ENCODE data around the gene BBOX1.

Gene BBOX1

DNA sequence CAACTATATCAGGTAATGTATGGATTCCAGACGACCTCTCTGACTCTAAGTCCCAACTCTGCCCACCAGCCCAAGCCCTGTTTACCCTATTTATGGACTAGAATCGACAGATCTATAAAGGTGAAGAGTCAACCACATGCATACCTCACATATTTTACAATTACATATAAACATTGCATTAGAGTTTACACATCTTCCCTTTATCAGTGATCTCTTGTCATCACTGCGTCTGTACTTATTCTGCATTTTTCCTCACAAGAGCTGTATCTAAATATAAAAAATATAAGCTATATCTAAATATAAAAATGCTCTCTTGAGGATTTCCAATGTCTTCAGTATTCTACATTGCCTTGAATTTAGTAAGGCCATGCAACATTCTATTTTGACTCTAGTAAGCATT lies 38.2 kb upstream of the BBOX1 start:
- no peak overlapping the region for H3K27ac ChIP-seq (ENCODE audit: low read length)
- no peaks in the 10 kb centered on the region for H3K27me3 ChIP-seq (ENCODE audit: insufficient read depth, low read length, poor library complexity)
- no peaks in the 10 kb centered on the region for H3K9me3 ChIP-seq (ENCODE audit: insufficient read depth, low read length, severe bottlenecking)
- no peaks in the 10 kb centered on the region for H3K4me1 ChIP-seq (ENCODE audit: insufficient read depth, low read length)
- H3K36me3 ChIP-seq (ENCODE audit: insufficient read depth, low read length): no peaks in the 10 kb centered on the region
- no peak overlapping the region for H3K4me3 ChIP-seq (ENCODE audit: low read depth in 1 of 2, low read length in 2 of 2)
- no peaks in the 10 kb centered on the region for H4K20me1 ChIP-seq (ENCODE audit: insufficient read depth, low read length)
- H3K9ac ChIP-seq (ENCODE audit: low read depth, low read length): no peak overlapping the region
- no peak overlapping the region for H2AFZ ChIP-seq (ENCODE audit: low read depth, low read length)
- no peak for TF ChIP-seq CTCF (IDR thresholded peaks at IDR 0.05; ENCODE audit: borderline replicate concordance, extremely low read depth, low read length, poor library complexity, severe bottlenecking)
- H3K79me2 ChIP-seq (ENCODE audit: insufficient read depth, low read length): no peaks in the 10 kb centered on the region
- ATAC-seq (ENCODE audit: insufficient read depth, low read depth) (no peak), DNase-seq (no peak)
- no peak overlapping the region for H3K4me2 ChIP-seq (ENCODE audit: insufficient read depth, low read length)

- H3K4me2 ChIP-seq (ENCODE audit: insufficient read depth, low read length): no peak overlapping the region
- no peak overlapping the region for H3K4me3 ChIP-seq (ENCODE audit: low read depth in 1 of 2, low read length in 2 of 2)
- no peak overlapping the region for H2AFZ ChIP-seq (ENCODE audit: low read depth, low read length)
- no peaks in the 10 kb centered on the region for H3K27me3 ChIP-seq (ENCODE audit: insufficient read depth, low read length, poor library complexity)
- TF ChIP-seq CTCF (IDR thresholded peaks at IDR 0.05; ENCODE audit: borderline replicate concordance, extremely low read depth, low read length, poor library complexity, severe bottlenecking): no peak
- TF ChIP-seq EZH2 (IDR thresholded peaks at IDR 0.05; ENCODE audit: borderline replicate concordance, low read depth, low read length, severe bottlenecking): no peak
- no peaks in the 10 kb centered on the region for H3K36me3 ChIP-seq (ENCODE audit: insufficient read depth, low read length)
- no peaks in the 10 kb centered on the region for H3K4me1 ChIP-seq (ENCODE audit: insufficient read depth, low read length)
- no peaks in the 10 kb centered on the region for H3K79me2 ChIP-seq (ENCODE audit: insufficient read depth, low read length)
- H3K27ac ChIP-seq (ENCODE audit: low read length): no peak overlapping the region
- H4K20me1 ChIP-seq (ENCODE audit: insufficient read depth, low read length): no peaks in the 10 kb centered on the region
- DNase-seq (no peak), ATAC-seq (ENCODE audit: insufficient read depth, low read depth) (no peak)
- H3K9me3 ChIP-seq (ENCODE audit: insufficient read depth, low read length, severe bottlenecking): no peaks in the 10 kb centered on the region
- H3K9ac ChIP-seq (ENCODE audit: low read depth, low read length): no peak overlapping the region
Observed at GRCh38 chr11:27002838-27003237, 37.8 kb upstream of the BBOX1 start.

- H3K36me3 ChIP-seq (ENCODE audit: insufficient read depth, low read length): no peaks in the 10 kb centered on the region
- no peak overlapping the region for H3K4me3 ChIP-seq (ENCODE audit: low read depth in 1 of 2, low read length in 2 of 2)
- H3K79me2 ChIP-seq (ENCODE audit: insufficient read depth, low read length): no peaks in the 10 kb centered on the region
- ATAC-seq (ENCODE audit: insufficient read depth, low read depth): no peak
- H2AFZ ChIP-seq (ENCODE audit: low read depth, low read length): no peak overlapping the region
- TF ChIP-seq CTCF (IDR thresholded peaks at IDR 0.05; ENCODE audit: borderline replicate concordance, extremely low read depth, low read length, poor library complexity, severe bottlenecking): no peak
- DNase-seq: no peak
- H4K20me1 ChIP-seq (ENCODE audit: insufficient read depth, low read length): no peaks in the 10 kb centered on the region
- H3K27me3 ChIP-seq (ENCODE audit: insufficient read depth, low read length, poor library complexity): no peaks in the 10 kb centered on the region
- H3K9me3 ChIP-seq (ENCODE audit: insufficient read depth, low read length, severe bottlenecking): no peaks in the 10 kb centered on the region
- H3K9ac ChIP-seq (ENCODE audit: low read depth, low read length): no peak overlapping the region
- no peak overlapping the region for H3K27ac ChIP-seq (ENCODE audit: low read length)
- H3K4me2 ChIP-seq (ENCODE audit: insufficient read depth, low read length): no peak overlapping the region
- H3K4me1 ChIP-seq (ENCODE audit: insufficient read depth, low read length): no peaks in the 10 kb centered on the region
Observed at GRCh38 chr11:27004103-27004502, 36.5 kb upstream of the BBOX1 start.

DNA sequence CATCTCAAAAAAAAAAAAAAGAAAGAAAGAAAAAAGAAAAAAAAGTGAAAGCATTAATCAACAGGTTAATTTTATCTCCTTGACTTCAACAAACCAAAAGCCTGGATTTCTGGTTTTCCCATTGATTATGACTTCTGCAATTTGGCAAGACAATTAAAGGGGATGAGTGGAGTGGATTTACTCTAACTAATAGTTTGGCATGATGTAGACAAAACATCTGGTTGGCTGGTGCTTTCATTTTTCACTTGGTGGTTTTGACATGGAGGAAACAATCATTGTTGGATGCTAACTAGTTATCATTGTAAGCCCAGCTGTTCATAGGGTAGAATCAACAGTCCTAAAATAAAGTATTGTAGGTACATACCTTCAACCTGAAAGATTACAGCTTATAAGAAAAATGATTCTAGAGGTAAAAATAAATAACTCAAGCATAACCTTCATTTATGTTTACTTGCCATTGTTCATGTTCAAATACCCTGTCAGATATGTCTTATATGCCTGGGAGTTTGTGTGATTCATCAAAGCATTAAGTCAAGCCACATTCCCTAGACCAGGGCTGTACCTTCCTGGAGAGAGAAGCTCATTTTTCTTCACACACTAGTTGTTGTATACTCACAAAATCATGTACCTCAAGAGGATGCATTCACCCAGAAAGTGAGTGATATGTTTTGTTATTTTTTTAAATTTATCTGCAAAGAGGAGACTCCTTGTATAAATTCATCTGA lies 31.6 kb upstream of the BBOX1 start:
- no peak overlapping the region for H3K27ac ChIP-seq (ENCODE audit: low read length)
- no peaks in the 10 kb centered on the region for H3K36me3 ChIP-seq (ENCODE audit: insufficient read depth, low read length)
- no peak overlapping the region for H3K9ac ChIP-seq (ENCODE audit: low read depth, low read length)
- H3K27me3 ChIP-seq (ENCODE audit: insufficient read depth, low read length, poor library complexity): no peaks in the 10 kb centered on the region
- H3K9me3 ChIP-seq (ENCODE audit: insufficient read depth, low read length, severe bottlenecking): no peaks in the 10 kb centered on the region
- TF ChIP-seq CTCF (IDR thresholded peaks at IDR 0.05; ENCODE audit: borderline replicate concordance, extremely low read depth, low read length, poor library complexity, severe bottlenecking): no peak
- TF ChIP-seq EZH2 (IDR thresholded peaks at IDR 0.05; ENCODE audit: borderline replicate concordance, low read depth, low read length, severe bottlenecking): no peak
- H3K4me3 ChIP-seq (ENCODE audit: low read depth in 1 of 2, low read length in 2 of 2): no peak overlapping the region
- no peaks in the 10 kb centered on the region for H3K4me1 ChIP-seq (ENCODE audit: insufficient read depth, low read length)
- H2AFZ ChIP-seq (ENCODE audit: low read depth, low read length): no peak overlapping the region
- ATAC-seq (ENCODE audit: insufficient read depth, low read depth) (no peak), DNase-seq (no peak)
- no peak overlapping the region for H3K4me2 ChIP-seq (ENCODE audit: insufficient read depth, low read length)
- H3K79me2 ChIP-seq (ENCODE audit: insufficient read depth, low read length): no peaks in the 10 kb centered on the region
- no peaks in the 10 kb centered on the region for H4K20me1 ChIP-seq (ENCODE audit: insufficient read depth, low read length)
